Measurements from ENCODE around the gene TMPRSS11B.

The TMPRSS11B gene

GRCh38 chr4:68278029-68278428 lies 32.5 kb upstream of the TMPRSS11B start:
- intact Hi-C loops (cut with DNase I; ENCODE audit: low total_unique reads), result no loop called here
- DNase-seq, result no peak
- no peaks in the 10 kb centered on the region for H3K9me3 ChIP-seq
- no peak overlapping the region for H3K4me3 ChIP-seq
- no peaks in the 10 kb centered on the region for H3K36me3 ChIP-seq
- TF ChIP-seq CTCF (IDR thresholded peaks at IDR 0.05), result no peak
- no peaks in the 10 kb centered on the region for H3K4me1 ChIP-seq
- H3K27ac ChIP-seq, result no peak overlapping the region
- no peaks in the 10 kb centered on the region for H3K27me3 ChIP-seq

- Histone ChIP-seq H3K27ac (no peak overlapping the region), H3K27me3 (no peaks in the 10 kb centered on the region), H3K36me3 (no peaks in the 10 kb centered on the region), H3K4me3 (no peak overlapping the region), H3K9me3 (no peaks in the 10 kb centered on the region), H3K4me1 (no peaks in the 10 kb centered on the region)
- no peak for TF ChIP-seq CTCF (IDR thresholded peaks at IDR 0.05)
- intact Hi-C loops (cut with DNase I; ENCODE audit: low total_unique reads), result no loop called here
- no peak for DNase-seq
These were observed 32.1 kb upstream of the TMPRSS11B start for GRCh38 chr4:68277627-68278026.

- H3K27ac ChIP-seq, result no peak overlapping the region
- H3K4me1 ChIP-seq, result no peaks in the 10 kb centered on the region
- no peaks in the 10 kb centered on the region for H3K9me3 ChIP-seq
- no peak for DNase-seq
- intact Hi-C loops (cut with DNase I; ENCODE audit: low total_unique reads), result no loop called here
- H3K27me3 ChIP-seq, result no peaks in the 10 kb centered on the region
- H3K36me3 ChIP-seq, result no peaks in the 10 kb centered on the region
- no peak overlapping the region for H3K4me3 ChIP-seq
- no peak for TF ChIP-seq CTCF (IDR thresholded peaks at IDR 0.05)
These were observed 27.4 kb upstream of the TMPRSS11B start for GRCh38 chr4:68272860-68273259.

- H3K36me3 ChIP-seq, result no peaks in the 10 kb centered on the region
- intact Hi-C loops (cut with DNase I; ENCODE audit: low total_unique reads), result no loop called here
- H3K27me3 ChIP-seq, result no peaks in the 10 kb centered on the region
- H3K9me3 ChIP-seq, result no peaks in the 10 kb centered on the region
- H3K27ac ChIP-seq, result no peak overlapping the region
- H3K4me3 ChIP-seq, result peak overlapping the region; percentile 14 to 41
- no peaks in the 10 kb centered on the region for H3K4me1 ChIP-seq
- DNase-seq, result no peak
- TF ChIP-seq CTCF (IDR thresholded peaks at IDR 0.05), result no peak
These were observed 26.9 kb upstream of the TMPRSS11B start for GRCh38 chr4:68272380-68272779.

- H3K27me3 ChIP-seq, result no peaks in the 10 kb centered on the region
- H3K9me3 ChIP-seq, result no peaks in the 10 kb centered on the region
- H3K27ac ChIP-seq, result no peak overlapping the region
- intact Hi-C loops (cut with DNase I; ENCODE audit: low total_unique reads), result loop anchor here (2.0 kb wide), 1 partner anchor 105 kb away; no protein-coding TSS in a partner anchor
- H3K4me3 ChIP-seq, result peak overlapping the region; percentile 14 to 41
- DNase-seq, result no peak
- no peaks in the 10 kb centered on the region for H3K36me3 ChIP-seq
- H3K4me1 ChIP-seq, result no peaks in the 10 kb centered on the region
- peak; percentile 77 to 80 for TF ChIP-seq CTCF (IDR thresholded peaks at IDR 0.05)
These were observed 26.4 kb upstream of the TMPRSS11B start for GRCh38 chr4:68271851-68272357.

GRCh38 chr4:68267433-68267944 lies 22.0 kb upstream of the TMPRSS11B start:
- Histone ChIP-seq H3K4me3 (no peak overlapping the region), H3K36me3 (no peaks in the 10 kb centered on the region), H3K27ac (no peak overlapping the region), H3K4me1 (no peaks in the 10 kb centered on the region), H3K9me3 (no peaks in the 10 kb centered on the region), H3K27me3 (no peaks in the 10 kb centered on the region)
- intact Hi-C loops (cut with DNase I; ENCODE audit: low total_unique reads), result no loop called here
- TF ChIP-seq CTCF (IDR thresholded peaks at IDR 0.05), result no peak
- no peak for DNase-seq

All from tibial artery (tissue), 4 donors.